HG03432 (cell line): ENCODE measurements around the gene CPLANE2.
"Not testable (repeated sequence)": the region's sequence is repeated elsewhere in the genome, so short reads cannot be mapped to it uniquely, and the experiment has no call there.

Experiments used
- ATAC-seq: cut with Tn5 transposase; IDR thresholded peaks from one replicate; pipeline ENCODE4 v1.9.1; 2021; ENCODE audit warnings: mild to moderate bottlenecking, moderate library complexity; ENCODE audit not compliant: unreplicated experiment

The CPLANE2 gene

DNA sequence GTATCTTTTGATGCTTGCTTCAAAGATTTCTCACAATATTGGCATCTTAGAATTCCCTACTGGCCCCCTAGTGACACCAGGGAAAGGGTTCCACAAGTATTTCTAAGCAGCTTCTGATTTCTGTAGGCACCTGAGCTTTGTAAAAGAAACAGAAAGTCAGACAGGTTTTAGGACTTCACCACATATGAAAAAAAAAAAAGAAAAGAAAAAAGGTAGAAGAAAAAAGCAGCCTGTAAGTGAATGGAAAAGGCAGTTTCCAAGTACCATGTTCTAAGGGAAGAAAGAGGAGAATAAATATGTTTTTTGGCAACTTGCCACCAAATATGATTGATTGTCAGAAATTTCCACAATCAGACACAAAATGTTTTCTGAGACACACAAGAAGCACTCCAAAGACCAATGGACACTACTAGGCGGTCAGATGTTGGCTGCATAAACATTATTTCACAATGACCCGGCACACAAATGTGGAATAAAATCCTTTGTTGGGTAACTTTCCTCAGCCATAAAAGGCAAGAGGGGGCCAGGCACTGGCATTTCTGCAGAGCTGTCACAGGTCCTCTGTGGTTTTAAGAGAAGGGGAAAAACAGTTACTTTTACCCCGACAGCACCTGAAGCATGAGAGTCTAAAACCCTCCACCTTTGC is 12.7 kb upstream of the CPLANE2 start:
- ATAC-seq, result no peak

DNA sequence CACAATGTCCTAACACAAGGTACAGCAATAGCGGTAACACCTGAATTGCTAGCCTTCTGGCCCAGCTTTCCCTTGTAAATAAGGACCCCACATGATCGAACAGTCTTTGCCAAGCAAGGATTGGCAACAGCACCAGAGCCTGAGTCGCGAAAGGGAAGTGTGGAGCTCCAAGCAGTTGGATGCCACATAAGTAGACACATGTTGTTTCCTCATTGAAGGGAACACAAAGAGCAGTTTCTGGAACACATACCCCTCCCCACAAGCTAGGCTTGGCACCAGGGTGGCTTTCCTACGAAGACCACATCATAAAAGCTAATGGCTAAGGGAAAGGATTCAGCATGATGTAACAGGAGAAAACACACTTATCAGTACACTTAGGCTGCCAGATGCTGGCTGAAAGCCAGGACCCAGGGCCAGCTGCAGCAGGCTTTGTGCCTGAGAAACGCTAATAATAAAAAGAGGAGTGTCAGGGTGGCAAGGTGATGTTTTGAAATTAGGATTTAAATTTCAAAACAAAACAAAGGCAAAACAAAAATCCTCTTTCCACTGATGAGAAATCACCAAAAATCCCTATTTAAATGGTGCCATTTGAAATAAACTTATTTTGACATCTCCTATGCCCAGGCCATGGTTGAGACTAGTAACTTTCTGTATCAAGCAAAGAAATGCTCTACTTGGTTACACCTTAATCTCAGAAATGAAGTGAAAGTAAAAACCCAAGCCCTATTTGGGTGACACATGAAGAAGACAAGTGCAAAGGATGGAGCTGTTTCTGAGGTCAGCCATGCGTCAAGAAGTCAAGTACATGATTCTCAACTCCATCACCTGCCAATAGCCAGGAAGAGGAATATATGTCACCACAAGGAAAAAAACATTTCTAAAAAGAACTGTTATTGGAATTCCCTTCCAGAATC is 11.9 kb upstream of the CPLANE2 start:
- ATAC-seq, result no peak

DNA sequence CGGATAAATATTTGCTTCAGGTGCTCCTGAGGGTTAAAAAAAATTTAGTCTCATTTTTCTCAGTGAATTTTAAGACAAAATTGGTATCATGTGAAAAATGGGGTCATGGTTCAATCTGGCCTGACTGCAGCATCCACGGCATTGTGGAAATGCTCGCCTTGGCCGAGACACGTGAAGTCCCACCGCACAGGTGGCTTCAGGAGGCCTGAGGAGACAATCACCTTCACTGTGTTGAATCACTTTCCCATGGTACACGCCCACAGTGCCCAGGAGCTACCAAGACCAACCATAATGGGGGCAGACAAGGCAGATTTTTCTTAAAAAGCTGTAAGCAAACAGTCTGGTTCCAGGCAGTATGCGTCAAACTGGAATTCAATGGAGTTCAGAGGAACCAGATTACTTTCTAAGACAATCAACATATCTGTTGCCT is 11.0 kb upstream of the CPLANE2 start:
- ATAC-seq, result no peak

DNA sequence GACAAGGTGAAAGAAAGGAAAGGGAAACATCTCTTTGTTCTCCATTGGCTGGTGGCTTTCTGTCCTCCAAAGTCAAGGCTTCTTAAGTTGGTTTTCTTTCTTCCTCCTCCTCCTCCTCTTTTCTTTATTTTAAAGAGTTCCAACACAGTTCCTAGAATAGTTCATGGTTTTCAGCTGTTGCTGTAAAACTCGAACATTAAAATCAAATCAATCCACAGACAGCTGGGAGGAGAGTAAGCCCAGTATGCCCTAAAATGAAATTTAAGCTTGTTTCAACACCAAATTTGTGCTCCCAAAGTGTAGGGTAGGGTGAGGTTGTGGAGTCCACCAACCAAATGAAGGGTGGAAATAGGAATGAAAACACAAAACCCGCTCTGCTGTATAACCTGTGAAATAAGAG is 10.5 kb upstream of the CPLANE2 start:
- ATAC-seq, result no peak

DNA sequence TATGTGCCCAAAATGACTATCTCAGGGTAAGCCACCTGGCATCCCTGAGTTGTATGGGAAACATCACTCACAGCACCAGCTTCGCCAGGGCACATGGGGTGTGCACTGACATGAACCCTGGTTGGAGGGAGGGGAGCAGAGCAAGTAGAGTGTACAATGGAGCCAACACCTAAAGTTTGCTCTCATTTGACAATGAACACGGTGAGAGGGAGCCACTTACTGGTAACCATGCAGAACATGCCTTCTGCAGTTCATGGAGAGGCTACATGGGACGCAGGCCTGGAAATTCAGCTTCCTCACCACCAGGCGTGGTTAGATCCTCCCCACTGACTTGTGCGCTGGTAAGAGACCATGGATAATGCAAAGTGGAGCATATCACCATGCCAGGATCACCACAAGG is 10.0 kb upstream of the CPLANE2 start:
- no peak for ATAC-seq

DNA sequence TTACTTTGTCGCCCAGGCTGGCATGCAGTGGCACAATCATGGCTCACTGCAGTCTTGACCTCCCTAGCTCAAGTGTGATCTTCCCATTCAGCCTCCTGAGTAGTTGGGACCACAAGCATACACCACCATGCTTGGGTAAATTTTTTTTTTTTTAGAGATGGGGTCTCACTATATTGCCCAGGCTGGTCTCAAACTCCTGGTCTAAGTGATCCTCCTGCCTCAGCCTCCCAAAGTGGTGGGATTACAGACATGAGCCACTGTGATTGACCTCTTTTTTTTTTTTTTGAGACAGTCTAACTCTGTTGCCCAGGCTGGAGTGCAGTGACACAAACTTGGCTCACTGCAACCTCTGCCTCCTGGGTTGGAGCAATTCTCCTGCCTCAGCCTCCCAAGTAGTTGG is 9.3 kb upstream of the CPLANE2 start:
- not testable (repeated sequence) for ATAC-seq

DNA sequence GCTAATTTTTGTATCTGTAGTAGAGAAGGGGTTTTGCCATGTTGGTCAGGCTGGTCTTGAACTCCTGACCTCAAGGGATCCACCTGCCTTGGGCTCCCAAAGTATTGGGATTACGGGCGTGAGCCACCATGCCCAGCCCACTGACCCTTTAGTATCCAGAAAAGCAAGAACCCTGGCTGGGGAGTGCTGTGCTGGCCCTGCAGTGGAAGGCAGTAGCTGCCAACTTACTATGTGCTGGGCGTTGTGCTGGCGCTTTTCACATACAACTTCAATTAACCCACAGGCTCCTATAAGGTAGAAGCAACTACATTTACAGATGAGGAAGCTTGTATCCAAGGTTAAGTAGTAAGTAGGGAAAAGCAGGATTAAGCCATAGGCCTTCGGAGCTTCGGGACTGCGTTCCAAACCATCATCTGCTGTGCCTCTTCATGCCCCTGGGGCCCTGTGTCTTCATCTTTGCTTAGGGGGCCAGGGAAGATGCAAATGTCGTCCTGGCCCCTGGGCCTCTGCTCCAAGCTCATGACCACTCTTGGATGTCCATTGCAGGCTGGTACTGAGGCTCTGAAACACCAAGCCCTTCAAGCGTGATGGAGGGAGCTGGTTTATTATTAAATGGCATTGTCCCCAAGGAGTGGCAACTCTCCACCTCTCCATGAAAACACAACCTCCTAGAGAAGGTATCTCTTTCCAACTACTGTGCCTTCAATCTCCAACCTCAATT is 8.7 kb upstream of the CPLANE2 start:
- no peak for ATAC-seq

DNA sequence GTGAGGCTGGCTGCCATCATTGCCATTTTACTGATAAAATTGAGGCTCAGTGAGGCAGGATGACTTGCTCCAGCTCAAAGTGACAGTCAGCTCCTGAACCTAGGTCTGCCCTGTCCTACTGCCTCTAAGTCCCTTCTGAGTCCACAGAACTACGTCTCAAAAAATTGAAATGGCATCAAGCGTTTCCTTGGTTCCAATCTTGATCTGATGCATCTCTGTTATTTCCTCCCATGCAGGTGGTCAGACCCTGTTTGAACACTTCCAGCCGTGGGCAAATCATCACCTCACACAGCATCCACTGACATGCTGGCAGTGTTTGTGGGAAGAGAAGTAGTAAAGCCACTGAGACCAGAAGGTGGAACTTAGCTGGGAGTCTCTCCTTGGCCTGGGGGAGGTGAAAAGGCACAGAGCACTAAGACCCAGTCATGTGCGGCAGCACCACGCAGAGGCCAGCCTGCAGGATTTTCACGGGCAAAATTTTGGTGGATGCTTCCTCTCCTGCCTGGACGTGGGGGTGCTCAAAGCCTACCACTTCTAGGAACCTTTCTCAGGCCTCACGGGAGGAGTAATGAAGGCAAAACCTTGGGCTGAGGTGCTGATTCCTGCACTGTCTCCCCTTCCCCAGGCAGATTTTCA is 7.8 kb upstream of the CPLANE2 start:
- no peak for ATAC-seq

DNA sequence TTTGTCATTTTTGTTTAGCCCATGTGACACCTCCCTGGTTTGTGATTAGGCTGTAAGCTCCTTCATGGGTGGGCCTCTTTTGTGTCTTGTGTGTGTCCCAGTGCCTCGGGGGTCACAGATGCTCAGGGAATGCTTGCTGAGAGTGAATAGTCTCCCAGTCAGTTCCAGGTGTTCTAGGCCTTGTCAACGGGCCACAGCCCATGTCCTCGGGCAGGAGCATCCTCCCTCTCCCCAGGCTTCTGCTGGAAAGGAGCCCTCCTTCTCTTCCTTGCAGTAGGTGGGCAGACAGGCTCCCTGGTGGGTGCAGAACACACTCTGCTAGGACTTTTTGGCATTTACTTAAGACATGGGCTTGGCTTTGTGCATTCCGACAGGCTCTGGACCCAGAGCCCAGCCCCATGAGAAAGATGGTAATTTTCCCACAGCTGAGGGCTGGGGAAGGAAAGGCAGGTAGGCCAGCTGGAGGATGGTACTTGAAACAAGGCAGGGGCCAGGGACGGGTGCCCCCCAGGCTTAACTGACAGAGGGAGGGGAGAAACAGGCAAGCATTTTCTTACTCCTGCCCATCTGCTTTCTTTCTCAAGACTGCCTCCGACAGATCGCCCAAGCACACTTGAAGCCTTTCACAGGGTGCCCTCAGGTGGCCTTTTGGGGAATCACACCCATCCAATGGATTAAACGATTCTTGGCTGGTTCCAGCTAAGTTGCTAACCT is 7.1 kb upstream of the CPLANE2 start:
- peak; percentile 43 for ATAC-seq

DNA sequence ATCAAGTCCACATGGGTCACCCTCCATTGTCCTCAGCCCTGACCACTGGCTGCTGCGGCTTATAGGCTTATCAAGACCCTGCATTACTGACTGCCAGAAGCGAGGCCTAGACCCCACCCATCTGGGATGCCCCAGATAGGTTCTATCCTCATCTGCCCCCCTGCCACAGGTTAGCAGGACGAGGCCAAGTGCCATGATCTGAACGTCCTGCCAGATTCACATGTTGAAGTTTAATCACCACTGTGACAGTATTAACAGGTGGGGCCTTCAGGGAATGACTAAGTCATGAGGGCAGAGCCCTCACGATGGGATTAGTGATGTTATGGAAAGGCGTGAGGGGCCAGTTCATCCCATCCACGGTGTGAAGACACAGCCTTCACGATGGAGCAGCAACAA is 6.2 kb upstream of the CPLANE2 start:
- no peak for ATAC-seq

DNA sequence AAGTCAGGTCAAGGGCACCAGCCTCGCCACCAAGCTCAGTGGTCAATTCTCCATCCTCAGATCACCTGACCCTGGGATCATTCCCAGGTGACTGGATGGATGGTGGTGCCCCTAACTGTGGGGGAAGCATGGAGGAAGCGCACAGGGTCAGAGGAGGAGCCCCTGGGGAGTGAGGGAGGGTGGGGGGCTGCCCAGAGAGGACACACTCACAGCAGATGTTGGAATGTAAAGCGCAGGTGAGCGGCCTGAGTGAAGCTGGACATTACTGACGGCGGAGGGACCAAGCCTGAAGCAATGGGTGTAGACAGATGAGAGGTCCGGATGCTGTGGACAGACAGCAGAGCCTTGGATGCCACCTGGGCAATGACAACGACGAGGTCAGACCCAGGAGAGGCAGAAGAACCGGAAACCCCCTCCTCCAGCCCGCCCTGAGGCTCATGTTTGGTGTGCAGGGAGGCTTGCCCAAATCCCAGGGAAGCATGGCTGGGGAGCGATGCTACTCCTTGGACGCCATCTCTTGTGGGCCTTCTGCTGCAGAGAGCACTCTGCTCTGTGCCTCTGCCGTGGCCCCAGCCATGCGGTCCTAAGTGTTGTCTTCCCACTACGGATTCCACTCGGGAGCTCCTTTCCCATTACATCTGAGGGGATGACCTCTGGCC is 5.7 kb upstream of the CPLANE2 start:
- no peak for ATAC-seq

DNA sequence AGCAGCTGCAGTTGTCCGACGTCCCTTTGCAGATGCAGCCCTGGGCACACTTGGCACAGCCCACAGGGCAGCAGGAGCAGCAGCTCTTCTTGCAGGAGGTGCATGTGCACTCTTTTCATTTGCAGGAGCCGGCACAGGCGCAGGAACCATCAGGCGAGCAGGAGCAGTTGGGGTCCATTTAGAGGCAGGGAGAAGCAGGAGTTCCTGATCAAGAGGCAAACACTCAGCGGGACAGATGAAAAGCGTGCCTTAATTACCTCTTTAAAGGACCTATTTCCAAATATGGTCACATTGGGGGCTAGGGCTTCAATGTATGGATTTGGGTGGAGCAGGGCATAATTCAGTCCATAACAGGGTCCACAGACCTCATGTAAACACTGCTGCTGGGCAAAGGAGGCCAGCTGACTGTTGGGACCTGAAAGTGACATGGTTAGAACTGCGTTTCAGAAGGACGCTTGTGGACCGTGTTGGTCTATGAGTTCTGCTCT is 4.3 kb upstream of the CPLANE2 start:
- no peak for ATAC-seq

DNA sequence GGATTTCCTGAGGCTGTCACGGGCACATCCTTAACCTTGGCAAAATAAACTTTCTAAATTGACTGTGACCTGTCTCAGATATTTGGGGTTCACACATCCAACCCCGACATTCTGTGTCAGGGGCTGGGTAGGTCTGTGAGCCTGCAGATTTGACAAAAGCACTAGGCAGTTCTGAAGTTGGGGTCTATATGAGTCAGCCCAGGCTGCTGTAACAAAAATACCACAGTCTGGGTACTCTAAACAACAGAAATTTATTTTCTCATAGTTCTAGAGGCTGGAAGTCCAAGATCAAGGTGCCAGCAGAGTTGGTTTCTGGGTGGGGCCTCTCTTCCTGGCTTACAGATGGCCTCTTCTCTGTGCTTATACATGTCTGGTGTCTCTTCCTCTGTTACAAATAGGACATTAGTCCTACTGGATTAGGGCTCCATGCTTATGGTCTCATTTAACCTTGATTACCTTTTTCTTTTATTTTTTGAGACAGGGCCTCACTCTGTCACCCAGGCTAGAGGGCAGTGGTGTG is 3.0 kb upstream of the CPLANE2 start:
- ATAC-seq, result no peak

DNA sequence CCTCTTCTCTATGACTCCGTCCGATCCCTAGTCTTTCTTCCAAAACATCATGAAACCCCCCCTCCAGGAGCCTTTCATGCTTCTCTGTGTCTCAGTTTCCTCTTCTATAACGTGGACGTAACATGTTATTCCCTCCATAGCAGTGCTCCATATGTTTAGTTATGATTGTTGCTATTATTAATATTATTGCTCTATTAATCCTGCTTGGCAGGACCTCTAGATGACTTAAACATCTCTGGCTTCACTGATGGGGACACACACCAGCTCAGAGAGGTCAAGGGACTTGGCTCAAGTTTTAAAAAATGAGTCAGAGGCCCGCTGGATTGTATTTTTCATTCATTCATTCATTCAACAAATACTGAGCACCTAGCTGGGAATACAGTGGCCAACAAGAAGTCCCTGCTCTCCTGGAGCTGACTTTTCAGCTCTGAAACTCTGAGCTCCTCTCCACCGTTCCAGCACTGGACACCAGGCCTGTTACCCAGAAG is 404 bp upstream of the CPLANE2 start:
- ATAC-seq, result no peak

DNA sequence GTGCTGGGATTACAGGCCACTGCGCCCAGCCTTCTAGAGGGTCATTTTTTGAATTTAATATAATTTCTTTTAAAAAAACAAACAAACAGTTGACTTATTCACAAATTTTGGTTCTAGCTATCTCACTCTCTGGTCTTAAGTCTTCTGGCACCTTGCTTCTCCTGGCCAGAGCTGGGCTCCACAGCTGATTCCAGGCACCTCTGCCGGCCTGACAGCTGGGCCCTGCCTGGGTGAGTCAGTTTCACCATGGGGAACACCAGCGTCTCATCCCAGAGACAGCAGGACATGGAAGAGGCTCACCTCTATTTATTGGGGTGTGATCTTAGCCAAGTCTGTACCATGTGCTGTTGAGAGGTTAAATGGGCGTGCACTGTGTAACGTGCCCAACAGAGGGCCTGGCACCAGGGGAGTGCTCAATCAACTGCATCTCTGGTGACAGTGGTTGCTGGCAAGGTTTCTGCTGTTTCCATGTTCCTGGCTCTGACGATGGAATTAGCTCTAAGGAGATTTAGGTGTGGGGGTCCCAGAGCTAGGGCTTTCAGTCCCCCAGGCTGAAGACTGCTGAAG is 956 bp downstream of the CPLANE2 start:
- peak; percentile 51 for ATAC-seq

DNA sequence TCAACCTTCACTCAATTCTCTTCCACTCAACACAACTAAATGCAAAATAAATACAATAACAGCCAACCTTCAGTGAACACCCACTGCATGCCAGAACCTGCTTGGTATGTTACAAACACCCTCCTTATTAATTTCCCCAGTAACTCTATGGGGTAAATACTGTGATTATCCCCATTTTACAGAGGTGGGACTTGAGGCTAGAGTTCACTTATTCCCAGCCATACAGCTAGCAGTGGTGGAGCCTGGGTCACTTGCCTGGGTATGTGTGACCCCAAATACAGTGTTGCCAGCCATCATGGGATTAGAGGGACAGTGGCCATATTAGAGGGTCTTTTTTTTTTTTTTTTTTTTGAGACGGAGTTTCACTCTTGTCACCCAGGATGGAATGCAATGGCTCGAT is 1.6 kb downstream of the CPLANE2 start:
- no peak for ATAC-seq

DNA sequence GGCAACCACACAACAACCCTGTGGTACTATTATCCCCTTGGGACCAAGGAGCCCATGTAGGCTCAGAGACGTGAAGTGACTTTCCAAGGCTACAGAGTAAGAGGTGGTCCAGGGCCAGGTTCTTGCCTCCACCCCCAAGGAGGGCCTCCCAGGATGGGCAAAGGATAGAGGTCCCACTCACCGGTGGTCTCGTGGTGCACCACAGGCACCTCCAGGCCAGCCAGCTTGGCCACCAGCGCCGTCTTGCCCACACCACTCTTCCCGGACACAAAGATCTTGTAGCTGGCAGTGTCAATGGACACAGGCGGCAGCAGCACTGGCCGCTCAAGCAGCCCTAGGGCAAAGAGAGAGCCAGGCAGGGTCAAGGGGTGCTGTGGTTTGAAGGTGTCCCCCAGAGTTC is 3.6 kb downstream of the CPLANE2 start:
- ATAC-seq, result no peak

DNA sequence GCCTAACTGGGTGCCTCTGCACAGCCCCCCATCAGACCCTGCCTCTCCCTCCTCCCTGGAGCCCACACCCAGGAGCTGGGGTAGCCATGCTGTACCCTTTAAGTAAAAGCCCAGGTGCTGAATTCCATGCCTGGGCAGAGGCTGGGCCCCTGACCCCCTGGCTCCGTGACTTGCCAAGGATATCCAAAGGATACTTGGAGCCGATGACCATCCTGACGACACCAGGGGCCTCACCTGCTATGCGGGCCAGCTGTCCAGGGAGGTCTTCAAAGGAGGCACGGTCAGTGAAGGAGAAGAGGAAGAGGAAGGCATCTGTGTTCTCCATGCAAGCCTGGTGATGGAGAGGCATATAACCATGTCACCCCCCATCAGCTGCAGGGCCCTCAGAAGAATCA is 4.7 kb downstream of the CPLANE2 start:
- no peak for ATAC-seq
